ENCODE results near the gene ACTMAP. TPM values are rescaled to one million over a fixed set of nuclear protein-coding genes. Genes with fewer than 3 reads are reported as not detected.

The ACTMAP gene
- total and polyA plus RNA-seq, 2 experiments from 2014 or later, result 9.6 to 30.4 TPM

DNA sequence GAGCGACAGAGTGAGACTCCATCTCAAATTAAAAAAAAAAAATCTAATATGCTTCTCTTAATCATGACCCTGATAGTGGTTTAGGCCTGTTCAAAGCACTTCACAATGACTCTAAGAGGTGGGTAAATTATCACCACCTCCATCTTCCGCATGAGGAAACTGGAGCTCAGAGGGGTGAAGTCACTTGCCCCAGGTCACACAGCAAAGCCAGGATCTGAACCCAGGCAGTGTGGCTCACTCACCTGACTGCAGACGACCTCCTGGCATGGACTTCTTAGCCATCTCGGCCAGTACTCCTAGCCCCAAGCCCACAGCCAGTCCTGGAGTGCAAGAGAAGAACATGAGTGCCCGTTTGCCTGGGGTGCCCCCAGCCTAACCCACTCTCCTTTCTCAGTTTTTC, 40.5 kb downstream of the ACTMAP start:
- TF ChIP-seq, protein P1, sequence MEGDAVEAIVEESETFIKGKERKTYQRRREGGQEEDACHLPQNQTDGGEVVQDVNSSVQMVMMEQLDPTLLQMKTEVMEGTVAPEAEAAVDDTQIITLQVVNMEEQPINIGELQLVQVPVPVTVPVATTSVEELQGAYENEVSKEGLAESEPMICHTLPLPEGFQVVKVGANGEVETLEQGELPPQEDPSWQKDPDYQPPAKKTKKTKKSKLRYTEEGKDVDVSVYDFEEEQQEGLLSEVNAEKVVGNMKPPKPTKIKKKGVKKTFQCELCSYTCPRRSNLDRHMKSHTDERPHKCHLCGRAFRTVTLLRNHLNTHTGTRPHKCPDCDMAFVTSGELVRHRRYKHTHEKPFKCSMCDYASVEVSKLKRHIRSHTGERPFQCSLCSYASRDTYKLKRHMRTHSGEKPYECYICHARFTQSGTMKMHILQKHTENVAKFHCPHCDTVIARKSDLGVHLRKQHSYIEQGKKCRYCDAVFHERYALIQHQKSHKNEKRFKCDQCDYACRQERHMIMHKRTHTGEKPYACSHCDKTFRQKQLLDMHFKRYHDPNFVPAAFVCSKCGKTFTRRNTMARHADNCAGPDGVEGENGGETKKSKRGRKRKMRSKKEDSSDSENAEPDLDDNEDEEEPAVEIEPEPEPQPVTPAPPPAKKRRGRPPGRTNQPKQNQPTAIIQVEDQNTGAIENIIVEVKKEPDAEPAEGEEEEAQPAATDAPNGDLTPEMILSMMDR (IDR thresholded peaks at IDR 0.05; ENCODE audit: low read depth, low read length), result no peak
- no peak for DNase-seq (ENCODE audit: low read depth in 1 of 2, low spot score in 1 of 2)
- peaks cover 6% of the 10 kb centered on the region for H3K4me1 ChIP-seq (ENCODE audit: low read depth)
- no peaks in the 10 kb centered on the region for H3K27me3 ChIP-seq
- no peak overlapping the region for H3K27ac ChIP-seq
- peaks cover 27% of the 10 kb centered on the region for H3K36me3 ChIP-seq
- no peaks in the 10 kb centered on the region for H3K9me3 ChIP-seq (ENCODE audit: low read depth)
- H3K4me3 ChIP-seq, result no peak overlapping the region

DNA sequence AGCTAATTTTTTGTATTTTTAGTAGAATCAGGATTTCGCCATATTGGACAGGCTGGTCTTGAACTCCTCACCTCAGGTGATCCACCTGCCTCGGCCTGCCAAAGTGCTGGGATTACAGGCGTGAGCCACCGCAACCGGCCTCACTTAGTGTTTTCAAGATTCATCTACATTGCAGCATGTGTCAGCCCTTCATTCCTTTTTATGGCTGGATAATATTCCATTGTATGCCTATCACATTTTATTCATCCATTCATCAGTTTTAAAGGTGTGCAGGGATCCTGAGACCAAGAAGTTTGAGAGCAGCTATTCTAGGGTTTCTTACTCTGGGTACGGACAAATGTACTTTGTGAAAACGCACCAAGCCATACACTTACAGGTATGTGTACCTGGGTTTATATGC, 42.7 kb downstream of the ACTMAP start:
- H3K4me3 ChIP-seq, result no peak overlapping the region
- no peak overlapping the region for H3K27ac ChIP-seq

DNA sequence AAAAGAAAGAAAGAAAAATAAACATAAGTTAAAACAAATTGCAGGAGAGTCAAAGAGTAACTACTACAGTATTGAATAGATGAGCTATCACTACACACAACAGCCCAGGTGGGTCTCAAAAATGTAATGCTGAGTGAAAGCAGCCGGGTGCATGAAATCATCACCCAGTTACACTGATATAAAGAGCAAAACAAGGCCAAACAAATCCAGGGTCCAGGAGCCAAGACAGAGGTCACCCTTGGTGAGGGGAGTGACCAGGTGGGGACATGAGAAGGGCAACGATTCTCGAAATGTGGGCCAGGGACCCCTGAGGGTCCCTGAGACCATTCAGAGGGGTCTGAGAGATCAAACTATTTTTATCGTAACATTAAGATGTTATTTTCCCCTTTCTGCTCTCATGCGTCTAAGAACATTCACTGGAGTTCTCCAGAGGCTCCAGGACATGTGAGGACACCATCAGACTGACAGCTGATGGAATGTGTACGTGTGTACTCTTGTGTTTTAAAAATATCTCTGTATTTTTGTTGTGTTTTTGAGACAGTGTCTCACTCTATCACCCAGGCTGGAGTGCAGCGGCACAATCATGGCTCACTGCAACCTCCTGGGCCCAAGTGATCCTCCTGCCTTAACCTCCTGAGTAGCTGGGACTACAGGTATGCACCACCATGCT, 44.2 kb downstream of the ACTMAP start:
- TF ChIP-seq, protein P1 (IDR thresholded peaks at IDR 0.05; ENCODE audit: low read depth, low read length), result no peak
- Histone ChIP-seq H3K27ac (no peak overlapping the region), H3K36me3 (peaks cover 43% of the 10 kb centered on the region), H3K4me1 (ENCODE audit: low read depth) (no peaks in the 10 kb centered on the region), H3K9me3 (ENCODE audit: low read depth) (no peaks in the 10 kb centered on the region), H3K27me3 (no peaks in the 10 kb centered on the region), H3K4me3 (no peak overlapping the region)
- no peak for DNase-seq (ENCODE audit: low read depth in 1 of 2, low spot score in 1 of 2)

More for the DNA sequence above, 42.7 kb downstream of the ACTMAP start:
- H3K4me1 ChIP-seq (ENCODE audit: low read depth), result no peaks in the 10 kb centered on the region
- H3K9me3 ChIP-seq (ENCODE audit: low read depth), result no peaks in the 10 kb centered on the region
- TF ChIP-seq, protein P1 (IDR thresholded peaks at IDR 0.05; ENCODE audit: low read depth, low read length), result no peak
- peaks cover 35% of the 10 kb centered on the region for H3K36me3 ChIP-seq
- H3K27me3 ChIP-seq, result no peaks in the 10 kb centered on the region
- no peak for DNase-seq (ENCODE audit: low read depth in 1 of 2, low spot score in 1 of 2)

DNA sequence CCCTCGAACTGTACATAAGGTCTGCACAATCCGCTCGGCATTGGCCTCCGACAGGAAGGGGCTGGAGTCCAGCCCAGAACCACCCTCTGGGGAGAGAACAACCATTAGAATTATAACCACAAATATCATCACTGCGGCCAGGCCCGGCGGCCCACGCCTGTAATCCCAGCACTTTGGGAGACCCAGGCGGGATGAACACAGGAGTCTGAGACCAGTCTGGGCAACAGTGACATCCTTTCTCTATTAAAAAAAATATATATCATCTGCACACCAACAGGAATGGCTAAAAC, 45.0 kb downstream of the ACTMAP start:
- no peaks in the 10 kb centered on the region for H3K4me1 ChIP-seq (ENCODE audit: low read depth)
- H3K4me3 ChIP-seq, result no peak overlapping the region
- TF ChIP-seq, protein P1 (IDR thresholded peaks at IDR 0.05; ENCODE audit: low read depth, low read length), result no peak
- H3K36me3 ChIP-seq, result peaks cover 40% of the 10 kb centered on the region
- H3K27ac ChIP-seq, result no peak overlapping the region
- H3K9me3 ChIP-seq (ENCODE audit: low read depth), result no peaks in the 10 kb centered on the region
- DNase-seq (ENCODE audit: low read depth in 1 of 2, low spot score in 1 of 2), result peak in 1 of 2 donors; percentile 58
- H3K27me3 ChIP-seq, result no peaks in the 10 kb centered on the region

DNA sequence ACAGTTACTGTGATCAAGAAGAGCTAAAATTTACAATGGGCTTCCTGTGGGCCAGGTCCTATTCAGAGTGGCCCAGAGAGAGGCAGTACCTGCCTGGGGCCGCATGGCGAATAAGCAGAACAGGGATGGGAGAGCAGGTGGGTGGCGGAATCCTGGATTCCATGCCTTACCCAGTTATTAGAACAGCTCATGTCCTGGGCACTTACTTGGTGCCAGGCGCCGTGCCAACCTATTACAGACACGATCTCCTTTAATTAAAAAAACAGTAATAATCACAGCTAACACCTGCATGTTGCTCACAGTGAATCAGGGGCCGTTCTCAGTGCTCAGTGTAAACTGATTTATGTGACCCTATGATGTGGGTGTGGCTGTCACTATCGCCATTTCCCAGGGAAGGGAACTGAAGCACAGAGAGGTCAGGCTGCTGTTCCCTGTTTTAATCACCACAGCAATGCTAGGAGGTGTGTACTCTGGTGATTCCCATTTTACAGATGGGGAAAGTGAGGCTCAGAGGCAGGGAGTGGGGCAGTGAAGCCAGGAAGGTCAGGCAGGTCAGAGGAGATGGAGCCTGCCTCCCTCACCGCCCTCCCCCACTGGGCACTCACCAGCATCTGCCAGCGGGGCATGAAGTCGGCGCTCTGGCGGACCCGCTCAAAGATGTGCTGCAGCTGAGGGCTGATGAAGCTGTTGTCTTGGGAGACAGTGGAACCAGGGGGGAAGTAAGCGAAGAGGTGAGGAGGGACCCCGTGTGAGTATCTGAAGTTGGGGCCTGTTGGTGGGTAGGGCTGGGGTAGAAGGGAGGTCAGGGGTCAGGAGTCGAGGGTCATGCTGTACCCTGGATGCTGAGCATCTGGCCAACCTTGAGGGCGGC, 45.6 kb downstream of the ACTMAP start:
- H3K27ac ChIP-seq, result no peak overlapping the region
- DNase-seq (ENCODE audit: low read depth in 1 of 2, low spot score in 1 of 2), result no peak
- TF ChIP-seq, protein P1 (IDR thresholded peaks at IDR 0.05; ENCODE audit: low read depth, low read length), result no peak

More for the DNA sequence above, 45.6 kb downstream of the ACTMAP start:
- Histone ChIP-seq H3K4me3 (no peak overlapping the region), H3K4me1 (ENCODE audit: low read depth) (no peaks in the 10 kb centered on the region), H3K27me3 (no peaks in the 10 kb centered on the region), H3K36me3 (peaks cover 44% of the 10 kb centered on the region), H3K9me3 (ENCODE audit: low read depth) (no peaks in the 10 kb centered on the region)
